Measurements from ENCODE around the gene SURF6. TPM values are rescaled to one million over a fixed set of nuclear protein-coding genes. Genes with fewer than 3 reads are reported as not detected.

Gene SURF6
- total RNA-seq, 1 donor from 2014 or later, result 19.0 TPM

- intact Hi-C loops (cut with micrococcal nuclease), result no loop called here
Measured at GRCh38 chr9:133369422-133369821, 33.4 kb upstream of the SURF6 start.

- intact Hi-C loops (cut with micrococcal nuclease), result no loop called here
Measured at GRCh38 chr9:133368249-133368881, 32.4 kb upstream of the SURF6 start.

GRCh38 chr9:133367778-133368177 lies 31.8 kb upstream of the SURF6 start:
- intact Hi-C loops (cut with micrococcal nuclease), result no loop called here

GRCh38 chr9:133367221-133367620 lies 31.2 kb upstream of the SURF6 start:
- intact Hi-C loops (cut with micrococcal nuclease), result no loop called here

- intact Hi-C loops (cut with micrococcal nuclease), result no loop called here
Measured at GRCh38 chr9:133366435-133366834, 30.4 kb upstream of the SURF6 start.

GRCh38 chr9:133362359-133363044 lies 26.5 kb upstream of the SURF6 start:
- intact Hi-C loops (cut with micrococcal nuclease), result no loop called here

- intact Hi-C loops (cut with micrococcal nuclease), result no loop called here
Measured at GRCh38 chr9:133361507-133362092, 25.6 kb upstream of the SURF6 start.

- intact Hi-C loops (cut with micrococcal nuclease), result no loop called here
Measured at GRCh38 chr9:133360400-133361393, 24.7 kb upstream of the SURF6 start.

GRCh38 chr9:133359399-133360175 lies 23.6 kb upstream of the SURF6 start:
- intact Hi-C loops (cut with micrococcal nuclease), result loop anchor here (5.0 kb wide), 1 partner anchor 58 kb away; the partner anchor contains the start of gene REXO4

GRCh38 chr9:133357656-133358055 lies 21.7 kb upstream of the SURF6 start:
- intact Hi-C loops (cut with micrococcal nuclease), result loop anchor here (2.0 to 5.0 kb wide), 2 partner anchors 13 to 60 kb away; partner anchors contain the start of gene REXO4

GRCh38 chr9:133356391-133357091 lies 20.6 kb upstream of the SURF6 start, which contains the start of the genes SURF1 and SURF2:
Gene SURF1 (minus strand): TSS chr9:133356487. CDS start chr9:133356453, 34 bp downstream.
Gene SURF2 (plus strand): TSS chr9:133356550. CDS start chr9:133356593, 43 bp downstream.
- intact Hi-C loops (cut with micrococcal nuclease), result loop anchor here (1.0 to 5.0 kb wide), 3 partner anchors 8 to 61 kb away; partner anchors contain the start of genes MED22, REXO4 and RPL7A

GRCh38 chr9:133355881-133356357 lies 19.9 kb upstream of the SURF6 start:
- intact Hi-C loops (cut with micrococcal nuclease), result loop anchor here (1.0 to 5.0 kb wide), 3 partner anchors 8 to 61 kb away; partner anchors contain the start of genes MED22, REXO4 and RPL7A

- intact Hi-C loops (cut with micrococcal nuclease), result loop anchor here (5.0 kb wide), 1 partner anchor 63 kb away; the partner anchor contains the start of gene REXO4
Measured at GRCh38 chr9:133354766-133355165, 18.8 kb upstream of the SURF6 start.

- intact Hi-C loops (cut with micrococcal nuclease), result no loop called here
Measured at GRCh38 chr9:133353548-133353947, 17.6 kb upstream of the SURF6 start.

- intact Hi-C loops (cut with micrococcal nuclease), result no loop called here
Measured at GRCh38 chr9:133352635-133353340, 16.8 kb upstream of the SURF6 start.

- intact Hi-C loops (cut with micrococcal nuclease), result no loop called here
Measured at GRCh38 chr9:133351908-133352634, 16.1 kb upstream of the SURF6 start.

- intact Hi-C loops (cut with micrococcal nuclease), result no loop called here
Measured at GRCh38 chr9:133351526-133351907, 15.5 kb upstream of the SURF6 start.
